Liver (tissue), 9 donors: ENCODE results near the gene MYO1C. TPM values are rescaled to one million over a fixed set of nuclear protein-coding genes. Genes with fewer than 3 reads are reported as not detected.
"Not testable (repeated sequence)": the region's sequence is repeated elsewhere in the genome, so short reads cannot be mapped to it uniquely, and the experiment has no call there.

Source experiments
- DNase-seq: peaks from one replicate; pipeline ENCODE4 v3.0.0-alpha.2; 2017; ENCODE audit warnings: low spot score
- H3K27ac ChIP-seq, 2 donors: one replicate each; pipeline ENCODE4 v1.7.0; 2013; ENCODE audit warnings: inconsistent platforms in 2 of 2, low read length in 2 of 2, control low read depth in 1 of 2, low read depth in 1 of 2, mild to moderate bottlenecking in 1 of 2
- H3K27me3 ChIP-seq, 4 donors: one replicate each; pipeline versions ENCODE4 v1.6.1 to v1.7.0; 2013; ENCODE audit warnings: low read length in 3 of 4, inconsistent platforms in 1 of 4, mild to moderate bottlenecking in 1 of 4, moderate library complexity in 1 of 4; ENCODE audit not compliant: control insufficient read depth in 4 of 4, insufficient read depth in 4 of 4
- H3K36me3 ChIP-seq, 4 donors: one replicate each; pipeline versions ENCODE4 v1.6.1 to v1.7.0; 2013; ENCODE audit warnings: low read length in 3 of 4, mild to moderate bottlenecking in 3 of 4, low read depth in 1 of 4, moderate library complexity in 1 of 4; ENCODE audit not compliant: control insufficient read depth in 4 of 4, insufficient read depth in 3 of 4
- H3K4me1 ChIP-seq, 4 donors: one replicate each; pipeline versions ENCODE4 v1.6.1 to v1.7.0; 2013; ENCODE audit warnings: low read length in 3 of 4, mild to moderate bottlenecking in 3 of 4, moderate library complexity in 1 of 4; ENCODE audit not compliant: control insufficient read depth in 4 of 4, insufficient read depth in 4 of 4
- H3K4me3 ChIP-seq, 3 donors: one replicate each; pipeline versions ENCODE4 v1.6.1 to v1.7.0; 2013; ENCODE audit warnings: low read length in 3 of 3, control low read depth in 1 of 3, low read depth in 1 of 3, mild to moderate bottlenecking in 1 of 3
- H3K9ac ChIP-seq, 2 donors: one replicate each; pipeline ENCODE4 v1.7.0; 2013; ENCODE audit warnings: low read length in 2 of 2, mild to moderate bottlenecking in 2 of 2, moderate library complexity in 2 of 2, control low read depth in 1 of 2, low read depth in 1 of 2
- H3K9me3 ChIP-seq, 4 donors: one replicate each; pipeline versions ENCODE4 v1.6.1 to v1.7.0; 2013; ENCODE audit warnings: low read length in 3 of 4; ENCODE audit not compliant: control insufficient read depth in 4 of 4
- CTCF ChIP-seq: fragments of 150-350 bp; IDR thresholded peaks from 2 replicates; pipeline ENCODE4 v1.5.1; 2017; ENCODE audit warnings: improper control_type of control experiment, low read depth, low read length; ENCODE audit not compliant: missing input control
- EGR1 ChIP-seq, 2 donors: IDR thresholded peaks; 2 replicates each; pipeline ENCODE4 v1.6.1; 2016 to 2018; ENCODE audit warnings: antibody characterized with exemption in 2 of 2, low read depth in 2 of 2
- FOXA1 ChIP-seq: IDR thresholded peaks from 2 replicates; pipeline ENCODE4 v1.6.1; 2016; ENCODE audit warnings: antibody characterized with exemption
- FOXA2 ChIP-seq: IDR thresholded peaks from 2 replicates; pipeline ENCODE4 v1.6.1; 2016; ENCODE audit warnings: antibody characterized with exemption
- GABPA ChIP-seq, 2 donors: IDR thresholded peaks in 1 of 2; conservative IDR thresholded peaks in 1 of 2; 2 replicates each; pipeline ENCODE4 v1.6.1; 2016; ENCODE audit warnings: antibody characterized with exemption in 2 of 2, mild to moderate bottlenecking in 1 of 2, moderate library complexity in 1 of 2
- HNF4A ChIP-seq, 2 donors: conservative IDR thresholded peaks; 2 replicates each; pipeline ENCODE4 v1.6.1; 2016; ENCODE audit warnings: antibody characterized with exemption in 2 of 2, mild to moderate bottlenecking in 2 of 2
- HNF4G ChIP-seq: IDR thresholded peaks from 2 replicates; pipeline ENCODE4 v1.6.1; 2016; ENCODE audit warnings: antibody characterized with exemption
- JUND ChIP-seq, 2 donors: IDR thresholded peaks; 2 replicates each; pipeline ENCODE4 v1.6.1; 2016; ENCODE audit warnings: antibody characterized with exemption in 2 of 2
- MAX ChIP-seq: IDR thresholded peaks from 2 replicates; pipeline ENCODE4 v1.6.1; 2016; ENCODE audit warnings: antibody characterized with exemption
- NR2F2 ChIP-seq: IDR thresholded peaks from 2 replicates; pipeline ENCODE4 v1.6.1; 2016; ENCODE audit warnings: antibody characterized with exemption
- RAD21 ChIP-seq, 2 donors: IDR thresholded peaks; 2 replicates each; pipeline ENCODE4 v1.6.1; 2016; ENCODE audit warnings: antibody characterized with exemption in 2 of 2, mild to moderate bottlenecking in 2 of 2
- RXRA ChIP-seq, 2 donors: IDR thresholded peaks; 2 replicates each; pipeline ENCODE4 v1.6.1; 2017 to 2018; ENCODE audit warnings: antibody characterized with exemption in 2 of 2, mild to moderate bottlenecking in 1 of 2
- YY1 ChIP-seq: IDR thresholded peaks from 2 replicates; pipeline ENCODE4 v1.6.1; 2016; ENCODE audit warnings: antibody characterized with exemption, mild to moderate bottlenecking
- WGBS: extraction: QIAGEN DNeasy Blood & Tissue Kit; methylation state at CpG from one replicate; pipeline ENCODE4 v1.1.7; 2013; 5-methylcytosine and 5-hydroxymethylcytosine counted together
- polyA plus RNA-seq, 2 donors: library from polyadenylated mRNA; stranded (reverse) in 1 of 2; unstranded in 1 of 2; fragments of 200-250 nt in 1 of 2; fragments of >200 nt in 1 of 2; fragmentation: Nextera tagmentation in 1 of 2; extraction: Ambion mirVana in 1 of 2; gene quantifications; one replicate each; pipeline versions ENCODE4 v1.2.1 to v1.2.3, GENCODE V29; 2013 to 2015
- total RNA-seq, 2 donors: library from RNA; depleted of rRNA; stranded (reverse); fragments of >200 nt; gene quantifications; one replicate each; pipeline ENCODE4 v1.2.3, GENCODE V29; 2014
- donor health status: healthy.
- donor health status: healthy.
- donor health status: healthy.
- donor health status: healthy.
- donor health status: healthy.

Gene MYO1C
- total and polyA plus RNA-seq, 4 donors = 20.3 to 61.7 (median 28.2) TPM

- H3K4me1 ChIP-seq = peaks cover 0 to 15% (median 4%) of the 10 kb centered on the region in 4 donors
- H3K27ac ChIP-seq = no peak overlapping the region
- DNase-seq = no peak
- H3K36me3 ChIP-seq = peaks cover 2 to 30% (median 18%) of the 10 kb centered on the region in 4 donors
- TF ChIP-seq RXRA (IDR thresholded peaks at IDR 0.05) (no peak), EGR1 (IDR thresholded peaks at IDR 0.05; ENCODE audit: low read depth in 2 of 2) (no peak), HNF4A (conservative IDR thresholded peaks at IDR 0.05) (peak in 1 of 2 donors; percentile 9), JUND (IDR thresholded peaks at IDR 0.05) (no peak), RAD21 (IDR thresholded peaks at IDR 0.05) (no peak), FOXA2 (no peak), FOXA1 (no peak), CTCF (no peak), NR2F2 (peak; percentile 12), HNF4G (no peak), YY1 (no peak), MAX (no peak)
- no peak overlapping the region for H3K4me3 ChIP-seq
- H3K27me3 ChIP-seq = no peaks in the 10 kb centered on the region
- 58% methylated on average over 7 of the region's 7 CpGs for WGBS
- no peak overlapping the region for H3K9ac ChIP-seq
- H3K9me3 ChIP-seq = no peaks in the 10 kb centered on the region
These were observed 16.9 kb upstream of the MYO1C start for GRCh38 chr17:1509290-1509881.

- H3K27ac ChIP-seq, H3K9me3 ChIP-seq, H3K9ac ChIP-seq, H3K27me3 ChIP-seq, DNase-seq, H3K4me3 ChIP-seq: not testable (repeated sequence)
- peaks cover 0 to 14% (median 4%) of the 10 kb centered on the region in 4 donors for H3K4me1 ChIP-seq
- WGBS = 92% methylated on average over 25 of the region's 25 CpGs
- H3K36me3 ChIP-seq = peaks cover 2 to 32% (median 19%) of the 10 kb centered on the region in 4 donors
These were observed 16.2 kb upstream of the MYO1C start for GRCh38 chr17:1508709-1509108.

- Histone ChIP-seq H3K27me3 (no peaks in the 10 kb centered on the region), H3K36me3 (peaks cover 0 to 28% (median 14%) of the 10 kb centered on the region in 4 donors), H3K27ac (no peak overlapping the region), H3K4me3 (no peak overlapping the region), H3K4me1 (peaks cover 0 to 12% (median 4%) of the 10 kb centered on the region in 4 donors), H3K9ac (no peak overlapping the region), H3K9me3 (no peaks in the 10 kb centered on the region)
- DNase-seq = no peak
- 96% methylated on average over 13 of the region's 13 CpGs for WGBS
- TF ChIP-seq CTCF = no peak
- TF ChIP-seq GABPA (IDR thresholded peaks at IDR 0.05 in 1 of 2, conservative IDR thresholded peaks at IDR 0.05 in 1 of 2) = no peak
- no peak for TF ChIP-seq RAD21 (IDR thresholded peaks at IDR 0.05)
These were observed 14.3 kb upstream of the MYO1C start for GRCh38 chr17:1506649-1507267.
